ENCODE results near the gene SLC22A1. TPM values are rescaled to one million over a fixed set of nuclear protein-coding genes. Genes with fewer than 3 reads are reported as not detected.

Gene SLC22A1
- total and polyA plus RNA-seq, 2 of the 8 experiments (the other 6 are each of a cell fraction or from before 2014, with no cell fraction given), result 0.12 to 0.45 TPM

DNA sequence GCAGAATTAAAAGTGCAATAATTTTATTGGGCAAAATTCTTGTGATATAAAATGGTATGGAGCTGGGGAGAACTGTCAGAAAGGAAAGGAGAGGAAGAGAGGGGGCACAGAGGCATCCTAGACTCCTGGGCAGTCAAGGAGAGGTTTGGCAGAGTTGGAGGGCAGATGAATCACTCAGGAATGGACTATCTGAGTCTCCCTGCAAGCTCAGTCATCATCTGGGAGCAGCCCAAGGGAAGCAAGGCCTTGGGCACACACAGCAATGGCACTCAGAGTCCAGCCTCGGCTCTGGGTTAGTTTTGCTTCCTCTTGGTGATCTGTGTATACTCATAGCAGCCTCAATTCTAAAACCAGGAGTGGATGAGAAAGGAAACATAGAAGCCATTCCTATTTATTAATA, 67.2 kb downstream of the SLC22A1 start:
- Histone ChIP-seq H2BK5ac (ENCODE audit: low read depth, low read length) (no peak overlapping the region), H3K9me3 (ENCODE audit: insufficient read depth in 2 of 2, low read depth in 1 of 2, low read length in 1 of 2) (no peaks in the 10 kb centered on the region), H3K36me3 (ENCODE audit: control insufficient read depth in 2 of 4, insufficient read depth in 4 of 4, low read length in 3 of 4) (no peaks in the 10 kb centered on the region), H3K56ac (replicated peaks; ENCODE audit: insufficient read length, low read depth, low read length) (no peak overlapping the region), H3K23ac (ENCODE audit: insufficient read length) (no peak overlapping the region), H2BK15ac (ENCODE audit: low read length) (no peak overlapping the region), H3K4me1 (replicated peaks in 1 of 4; ENCODE audit: control insufficient read depth in 3 of 4, insufficient read depth in 4 of 4, low read length in 3 of 4) (no peaks in the 10 kb centered on the region), H3K4me2 (ENCODE audit: insufficient read depth in 1 of 2, low read depth in 2 of 2, low read length in 2 of 2) (no peak overlapping the region), H2AFZ (ENCODE audit: low read length) (no peak overlapping the region), H3K4me3 (ENCODE audit: extremely low read depth in 1 of 4, insufficient read depth in 2 of 4, low read depth in 3 of 4, low read length in 4 of 4) (no peak overlapping the region), H3K79me2 (ENCODE audit: control insufficient read depth in 1 of 2, insufficient read depth in 2 of 2, low read length in 2 of 2) (no peaks in the 10 kb centered on the region), H4K20me1 (replicated peaks in 1 of 2; ENCODE audit: control insufficient read depth in 1 of 2, insufficient read depth in 2 of 2, low read length in 2 of 2) (no peaks in the 10 kb centered on the region), H3K14ac (ENCODE audit: insufficient read length) (no peak overlapping the region), H3K18ac (ENCODE audit: extremely low read depth, low read length) (no peak overlapping the region), H4K91ac (replicated peaks; ENCODE audit: insufficient read length, low read length) (no peak overlapping the region), H3K23me2 (ENCODE audit: low read depth, low read length) (no peaks in the 10 kb centered on the region), H3K79me1 (ENCODE audit: low read depth, low read length) (no peaks in the 10 kb centered on the region), H3K4ac (replicated peaks; ENCODE audit: insufficient read length, low read depth, low read length) (no peak overlapping the region), H3K27ac (ENCODE audit: low read depth, low read length) (no peak overlapping the region), H2AK5ac (ENCODE audit: low read depth, low read length) (no peak overlapping the region), H3K27me3 (replicated peaks in 1 of 4; ENCODE audit: control insufficient read depth in 3 of 4, extremely low read depth in 1 of 4, insufficient read depth in 3 of 4, low read length in 3 of 4) (no peaks in the 10 kb centered on the region), H3K9ac (replicated peaks in 1 of 4; ENCODE audit: extremely low read depth in 1 of 4, low read depth in 3 of 4, low read length in 3 of 4) (no peak overlapping the region), H2BK120ac (replicated peaks; ENCODE audit: low read depth, low read length) (no peak overlapping the region), H2BK12ac (ENCODE audit: low read depth, low read length) (no peak overlapping the region), H4K5ac (ENCODE audit: insufficient read length, low read depth, low read length) (no peak overlapping the region), H4K8ac (ENCODE audit: extremely low read depth, insufficient read depth, low read length) (no peak overlapping the region), H2BK20ac (ENCODE audit: low read length) (no peak overlapping the region)
- FAIRE-seq (no peak), DNase-seq (ENCODE audit: low read depth in 1 of 2, low spot score in 2 of 2) (no peak)
- 75% methylated on average over 1 of the region's 1 CpG; no CpG with 5 or more reads in 1 of the 2 experiments for WGBS, 2 experiments (ENCODE audit: extremely low coverage in 1 of 2, insufficient coverage in 1 of 2, insufficient read length in 1 of 2, insufficient replicate concordance in 2 of 2, low coverage in 1 of 2, low lambda C conversion rate in 2 of 2, missing lambda C conversion rate in 1 of 2)
- CTCF ChIA-PET (ENCODE audit: partially characterized antibody), result no interaction called here
- TF ChIP-seq RFX5 (IDR thresholded peaks at IDR 0.05; ENCODE audit: borderline replicate concordance, low read depth, low read length) (no peak), SRF (IDR thresholded peaks at IDR 0.05; ENCODE audit: low read depth, low read length) (no peak), SP2 (IDR thresholded peaks at IDR 0.05; ENCODE audit: low read length) (no peak), CHD2 (IDR thresholded peaks at IDR 0.05; ENCODE audit: low read length) (no peak), SIX5 (IDR thresholded peaks at IDR 0.05; ENCODE audit: low read depth, low read length) (no peak), JUN (IDR thresholded peaks at IDR 0.05; ENCODE audit: low read depth, low read length) (no peak), ATF3 (IDR thresholded peaks at IDR 0.05; ENCODE audit: insufficient read depth, low read depth, low read length) (no peak), SIRT6 (IDR thresholded peaks at IDR 0.05; ENCODE audit: low read length) (no peak), TEAD4 (IDR thresholded peaks at IDR 0.05; ENCODE audit: low read depth, low read length) (no peak), PHF8 (conservative IDR thresholded peaks at IDR 0.05; ENCODE audit: low read depth, low read length) (no peak), EZH2 (IDR thresholded peaks at IDR 0.05; ENCODE audit: low read depth, low read length, severe bottlenecking) (no peak)
- POLR2A ChIA-PET (ENCODE audit: partially characterized antibody), result no interaction called here
